BE2C (cell line): ENCODE data around the gene INCA1.

Experiments used
- DNase-seq: peaks from one replicate; pipeline ENCODE4 v3.0.0-alpha.2; 2020
- H3K27me3 ChIP-seq: fragments of 250-450 bp; sonication (Bioruptor Pico); 2 replicates; pipeline ENCODE4 v1.5.1; 2020; ENCODE audit warnings: mild to moderate bottlenecking
- H3K36me3 ChIP-seq: fragments of 250-450 bp; sonication (Bioruptor Pico); 2 replicates; pipeline ENCODE4 v1.5.1; 2020; ENCODE audit warnings: mild to moderate bottlenecking
- H3K4me1 ChIP-seq: fragments of 250-450 bp; sonication (Bioruptor Pico); 2 replicates; pipeline ENCODE4 v1.5.1; 2020
- H3K4me3 ChIP-seq: 2 replicates; pipeline ENCODE4 v1.5.1; 2011; ENCODE audit warnings: low read depth, low read length
- H3K9me3 ChIP-seq: fragments of 250-450 bp; sonication (Bioruptor Pico); 2 replicates; pipeline ENCODE4 v1.5.1; 2020
- CTCF ChIP-seq: IDR thresholded peaks from 2 replicates; pipeline ENCODE4 v1.5.1; 2012; ENCODE audit warnings: mild to moderate bottlenecking, low read depth, low read length

Gene INCA1

DNA sequence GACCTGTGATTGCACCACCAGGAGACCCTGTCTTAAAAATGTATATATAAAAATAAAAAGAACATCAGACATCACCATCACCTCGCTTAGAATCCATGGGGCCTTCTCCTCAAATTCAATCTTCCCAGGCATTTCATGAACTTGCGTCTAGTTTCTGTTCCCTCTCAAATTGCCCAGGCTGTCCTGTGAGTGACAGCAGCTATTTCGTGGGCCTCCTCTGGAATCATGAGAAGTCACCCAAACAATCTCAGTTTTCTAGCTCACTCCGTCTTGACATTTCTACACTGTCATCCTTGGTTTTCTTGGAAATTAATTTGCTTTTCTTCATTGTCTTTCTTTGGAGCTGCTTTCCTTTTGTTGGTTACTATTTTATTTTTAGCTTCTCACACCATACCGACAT is 30.6 kb upstream of the INCA1 start:
- no peaks in the 10 kb centered on the region for H3K4me1 ChIP-seq

GRCh38 chr17:5027299-5027698 is 30.0 kb upstream of the INCA1 start:
- H3K4me3 ChIP-seq = no peak overlapping the region
- no peaks in the 10 kb centered on the region for H3K27me3 ChIP-seq
- H3K9me3 ChIP-seq = no peaks in the 10 kb centered on the region
- no peaks in the 10 kb centered on the region for H3K36me3 ChIP-seq
- no peaks in the 10 kb centered on the region for H3K4me1 ChIP-seq
- TF ChIP-seq CTCF = no peak
- no peak for DNase-seq

More for the DNA sequence above, 30.6 kb upstream of the INCA1 start:
- H3K9me3 ChIP-seq = no peaks in the 10 kb centered on the region
- no peaks in the 10 kb centered on the region for H3K27me3 ChIP-seq
- no peaks in the 10 kb centered on the region for H3K36me3 ChIP-seq
- no peak for DNase-seq
- H3K4me3 ChIP-seq = no peak overlapping the region
- no peak for TF ChIP-seq CTCF

GRCh38 chr17:5024604-5025003 is 27.3 kb upstream of the INCA1 start:
- Histone ChIP-seq H3K9me3 (no peaks in the 10 kb centered on the region), H3K4me3 (no peak overlapping the region), H3K4me1 (no peaks in the 10 kb centered on the region), H3K36me3 (no peaks in the 10 kb centered on the region), H3K27me3 (no peaks in the 10 kb centered on the region)
- no peak for DNase-seq
- no peak for TF ChIP-seq CTCF

GRCh38 chr17:5023588-5024147 is 26.3 kb upstream of the INCA1 start:
- TF ChIP-seq CTCF = no peak
- DNase-seq = no peak
- Histone ChIP-seq H3K4me3 (no peak overlapping the region), H3K9me3 (no peaks in the 10 kb centered on the region), H3K27me3 (no peaks in the 10 kb centered on the region), H3K4me1 (no peaks in the 10 kb centered on the region), H3K36me3 (no peaks in the 10 kb centered on the region)

- Histone ChIP-seq H3K4me3 (no peak overlapping the region), H3K27me3 (no peaks in the 10 kb centered on the region), H3K9me3 (no peaks in the 10 kb centered on the region), H3K36me3 (no peaks in the 10 kb centered on the region), H3K4me1 (no peaks in the 10 kb centered on the region)
- no peak for TF ChIP-seq CTCF
- DNase-seq = no peak
Measured at GRCh38 chr17:5022171-5022711, 24.9 kb upstream of the INCA1 start.

- TF ChIP-seq CTCF = no peak
- no peak for DNase-seq
- H3K4me1 ChIP-seq = no peaks in the 10 kb centered on the region
- no peak overlapping the region for H3K4me3 ChIP-seq
- no peaks in the 10 kb centered on the region for H3K9me3 ChIP-seq
- H3K36me3 ChIP-seq = no peaks in the 10 kb centered on the region
- H3K27me3 ChIP-seq = no peaks in the 10 kb centered on the region
Measured at GRCh38 chr17:5020502-5021023, 23.2 kb upstream of the INCA1 start.
